Measurements from ENCODE around the gene METTL14.

- TF ChIP-seq CTCF (conservative IDR thresholded peaks at IDR 0.05; ENCODE audit: low read length) (no peak), EZH2phosphoT487 (IDR thresholded peaks at IDR 0.05; ENCODE audit: borderline replicate concordance) (no peak)
Observed at GRCh38 chr4:118760092-118760491, 74.9 kb downstream of the METTL14 start.
